Sigmoid colon (tissue), 4 donors: ENCODE measurements around the gene PRLR.

Experiments used
- POLR2A ChIP-seq, 2 donors: fragments of 450-650 bp; IDR thresholded peaks; one replicate each; pipeline ENCODE4 v1.6.1; 2016; ENCODE audit warnings: antibody characterized with exemption in 2 of 2, mild to moderate bottlenecking in 2 of 2, moderate library complexity in 2 of 2
- POLR2AphosphoS5 ChIP-seq, 4 donors: sonication (generic); formaldehyde crosslinking; IDR thresholded peaks; one replicate each; pipeline ENCODE4 v1.6.1; 2017; ENCODE audit warnings: antibody characterized with exemption in 4 of 4
- TF ChIP-seq, protein P1 (sequence below), 4 experiments: fragments of 450-650 bp in 3 of 4; fragments of 200-600 bp in 1 of 4; IDR thresholded peaks; one replicate each; pipeline ENCODE4 v1.5.1; 2016 to 2019; ENCODE audit warnings: antibody characterized with exemption in 4 of 4, mild to moderate bottlenecking in 3 of 4, moderate library complexity in 2 of 4

- TF ChIP-seq, protein P1, sequence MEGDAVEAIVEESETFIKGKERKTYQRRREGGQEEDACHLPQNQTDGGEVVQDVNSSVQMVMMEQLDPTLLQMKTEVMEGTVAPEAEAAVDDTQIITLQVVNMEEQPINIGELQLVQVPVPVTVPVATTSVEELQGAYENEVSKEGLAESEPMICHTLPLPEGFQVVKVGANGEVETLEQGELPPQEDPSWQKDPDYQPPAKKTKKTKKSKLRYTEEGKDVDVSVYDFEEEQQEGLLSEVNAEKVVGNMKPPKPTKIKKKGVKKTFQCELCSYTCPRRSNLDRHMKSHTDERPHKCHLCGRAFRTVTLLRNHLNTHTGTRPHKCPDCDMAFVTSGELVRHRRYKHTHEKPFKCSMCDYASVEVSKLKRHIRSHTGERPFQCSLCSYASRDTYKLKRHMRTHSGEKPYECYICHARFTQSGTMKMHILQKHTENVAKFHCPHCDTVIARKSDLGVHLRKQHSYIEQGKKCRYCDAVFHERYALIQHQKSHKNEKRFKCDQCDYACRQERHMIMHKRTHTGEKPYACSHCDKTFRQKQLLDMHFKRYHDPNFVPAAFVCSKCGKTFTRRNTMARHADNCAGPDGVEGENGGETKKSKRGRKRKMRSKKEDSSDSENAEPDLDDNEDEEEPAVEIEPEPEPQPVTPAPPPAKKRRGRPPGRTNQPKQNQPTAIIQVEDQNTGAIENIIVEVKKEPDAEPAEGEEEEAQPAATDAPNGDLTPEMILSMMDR (IDR thresholded peaks at IDR 0.05): peak in 1 of 4 experiments; percentile 15
- TF ChIP-seq POLR2A (IDR thresholded peaks at IDR 0.05) (no peak), POLR2AphosphoS5 (IDR thresholded peaks at IDR 0.05) (no peak)
Measured at GRCh38 chr5:35182910-35183535, 47.3 kb downstream of the PRLR start.
